ENCODE results near the gene ATG16L2. TPM values are rescaled to one million over a fixed set of nuclear protein-coding genes. Genes with fewer than 3 reads are reported as not detected.
"Not testable (repeated sequence)": the region's sequence is repeated elsewhere in the genome, so short reads cannot be mapped to it uniquely, and the experiment has no call there.

ATG16L2 gene
- polyA plus RNA-seq, 10 donors: 8.8 to 26.0 (median 14.1) TPM

GRCh38 chr11:72824020-72824419 is 9.8 kb downstream of the ATG16L2 start:
- no peak for DNase-seq

GRCh38 chr11:72824811-72825505 is 10.7 kb downstream of the ATG16L2 start:
- DNase-seq: no peak

GRCh38 chr11:72825661-72826060 is 11.4 kb downstream of the ATG16L2 start:
- DNase-seq: no peak

- DNase-seq: no peak
These were observed 12.2 kb downstream of the ATG16L2 start for GRCh38 chr11:72826191-72826941.

- DNase-seq: no peak
These were observed 12.8 kb downstream of the ATG16L2 start for GRCh38 chr11:72826942-72827480.

- DNase-seq: not testable (repeated sequence)
These were observed 13.4 kb downstream of the ATG16L2 start for GRCh38 chr11:72827656-72828055.

- DNase-seq: no peak
These were observed 13.9 kb downstream of the ATG16L2 start for GRCh38 chr11:72828081-72828567.

- no peak for DNase-seq
These were observed 14.5 kb downstream of the ATG16L2 start for GRCh38 chr11:72828692-72829101.

GRCh38 chr11:72829178-72829577 is 15.0 kb downstream of the ATG16L2 start:
- DNase-seq: no peak

GRCh38 chr11:72829884-72830533 is 15.8 kb downstream of the ATG16L2 start:
- DNase-seq: no peak

- DNase-seq: peak; percentile 77 to 91 (median 84)
These were observed 17.5 kb downstream of the ATG16L2 start for GRCh38 chr11:72831521-72832300.

GRCh38 chr11:72832301-72833082 is 18.3 kb downstream of the ATG16L2 start:
- peak in 1 of 3 donors; percentile 29 for DNase-seq

- no peak for DNase-seq
These were observed 19.0 kb downstream of the ATG16L2 start for GRCh38 chr11:72833083-72833733.

GRCh38 chr11:72833811-72834493 is 19.7 kb downstream of the ATG16L2 start:
- DNase-seq: peak in 2 of 3 donors; percentile 77 to 88

- DNase-seq: peak in 1 of 3 donors; percentile 17
These were observed 20.7 kb downstream of the ATG16L2 start for GRCh38 chr11:72834905-72835304.

- peak in 2 of 3 donors; percentile 66 to 81 for DNase-seq
These were observed 21.9 kb downstream of the ATG16L2 start for GRCh38 chr11:72836111-72836510.

- DNase-seq: no peak
These were observed 24.6 kb downstream of the ATG16L2 start for GRCh38 chr11:72838691-72839305.

GRCh38 chr11:72840780-72841179 is 26.6 kb downstream of the ATG16L2 start:
- peak in 1 of 3 donors; percentile 54 for DNase-seq

GRCh38 chr11:72841397-72841796 is 27.2 kb downstream of the ATG16L2 start:
- no peak for DNase-seq

All from muscle of back (tissue), 11 donors.